ENCODE results near the gene PLCG2.

DNA sequence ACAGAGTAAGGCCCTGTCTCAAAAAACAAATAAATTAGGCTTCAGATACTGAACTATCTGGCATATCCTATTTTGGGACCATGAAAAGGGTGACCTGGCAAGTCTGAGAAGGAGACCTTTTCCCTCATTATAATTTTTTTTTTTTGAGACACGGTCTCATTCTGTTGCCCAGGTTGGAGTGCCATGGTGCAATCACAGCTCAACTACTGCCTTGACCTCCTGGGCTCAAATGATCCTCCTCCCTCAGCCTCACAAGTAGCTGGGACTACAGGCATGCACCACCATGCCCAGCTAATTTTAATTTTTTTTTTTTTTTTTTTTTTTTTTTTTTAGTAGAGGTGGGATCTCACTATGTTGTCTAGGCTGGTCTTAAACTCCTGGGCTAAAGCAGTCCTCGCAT, 37.3 kb downstream of the PLCG2 start:
- TF ChIP-seq POLR2A (IDR thresholded peaks at IDR 0.05; ENCODE audit: low read length) = no peak
- TF ChIP-seq, protein P1, sequence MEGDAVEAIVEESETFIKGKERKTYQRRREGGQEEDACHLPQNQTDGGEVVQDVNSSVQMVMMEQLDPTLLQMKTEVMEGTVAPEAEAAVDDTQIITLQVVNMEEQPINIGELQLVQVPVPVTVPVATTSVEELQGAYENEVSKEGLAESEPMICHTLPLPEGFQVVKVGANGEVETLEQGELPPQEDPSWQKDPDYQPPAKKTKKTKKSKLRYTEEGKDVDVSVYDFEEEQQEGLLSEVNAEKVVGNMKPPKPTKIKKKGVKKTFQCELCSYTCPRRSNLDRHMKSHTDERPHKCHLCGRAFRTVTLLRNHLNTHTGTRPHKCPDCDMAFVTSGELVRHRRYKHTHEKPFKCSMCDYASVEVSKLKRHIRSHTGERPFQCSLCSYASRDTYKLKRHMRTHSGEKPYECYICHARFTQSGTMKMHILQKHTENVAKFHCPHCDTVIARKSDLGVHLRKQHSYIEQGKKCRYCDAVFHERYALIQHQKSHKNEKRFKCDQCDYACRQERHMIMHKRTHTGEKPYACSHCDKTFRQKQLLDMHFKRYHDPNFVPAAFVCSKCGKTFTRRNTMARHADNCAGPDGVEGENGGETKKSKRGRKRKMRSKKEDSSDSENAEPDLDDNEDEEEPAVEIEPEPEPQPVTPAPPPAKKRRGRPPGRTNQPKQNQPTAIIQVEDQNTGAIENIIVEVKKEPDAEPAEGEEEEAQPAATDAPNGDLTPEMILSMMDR (IDR thresholded peaks at IDR 0.05) = no peak
- TF ChIP-seq, protein P2, sequence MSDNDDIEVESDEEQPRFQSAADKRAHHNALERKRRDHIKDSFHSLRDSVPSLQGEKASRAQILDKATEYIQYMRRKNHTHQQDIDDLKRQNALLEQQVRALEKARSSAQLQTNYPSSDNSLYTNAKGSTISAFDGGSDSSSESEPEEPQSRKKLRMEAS (IDR thresholded peaks at IDR 0.05) = no peak
- no peak for TF ChIP-seq HOXA7 (CRISPR knock-in tag; IDR thresholded peaks at IDR 0.05)
- TF ChIP-seq RAD21 (conservative IDR thresholded peaks at IDR 0.05 in 1 of 2, IDR thresholded peaks at IDR 0.05 in 1 of 2) = no peak
- TF ChIP-seq, protein P3, sequence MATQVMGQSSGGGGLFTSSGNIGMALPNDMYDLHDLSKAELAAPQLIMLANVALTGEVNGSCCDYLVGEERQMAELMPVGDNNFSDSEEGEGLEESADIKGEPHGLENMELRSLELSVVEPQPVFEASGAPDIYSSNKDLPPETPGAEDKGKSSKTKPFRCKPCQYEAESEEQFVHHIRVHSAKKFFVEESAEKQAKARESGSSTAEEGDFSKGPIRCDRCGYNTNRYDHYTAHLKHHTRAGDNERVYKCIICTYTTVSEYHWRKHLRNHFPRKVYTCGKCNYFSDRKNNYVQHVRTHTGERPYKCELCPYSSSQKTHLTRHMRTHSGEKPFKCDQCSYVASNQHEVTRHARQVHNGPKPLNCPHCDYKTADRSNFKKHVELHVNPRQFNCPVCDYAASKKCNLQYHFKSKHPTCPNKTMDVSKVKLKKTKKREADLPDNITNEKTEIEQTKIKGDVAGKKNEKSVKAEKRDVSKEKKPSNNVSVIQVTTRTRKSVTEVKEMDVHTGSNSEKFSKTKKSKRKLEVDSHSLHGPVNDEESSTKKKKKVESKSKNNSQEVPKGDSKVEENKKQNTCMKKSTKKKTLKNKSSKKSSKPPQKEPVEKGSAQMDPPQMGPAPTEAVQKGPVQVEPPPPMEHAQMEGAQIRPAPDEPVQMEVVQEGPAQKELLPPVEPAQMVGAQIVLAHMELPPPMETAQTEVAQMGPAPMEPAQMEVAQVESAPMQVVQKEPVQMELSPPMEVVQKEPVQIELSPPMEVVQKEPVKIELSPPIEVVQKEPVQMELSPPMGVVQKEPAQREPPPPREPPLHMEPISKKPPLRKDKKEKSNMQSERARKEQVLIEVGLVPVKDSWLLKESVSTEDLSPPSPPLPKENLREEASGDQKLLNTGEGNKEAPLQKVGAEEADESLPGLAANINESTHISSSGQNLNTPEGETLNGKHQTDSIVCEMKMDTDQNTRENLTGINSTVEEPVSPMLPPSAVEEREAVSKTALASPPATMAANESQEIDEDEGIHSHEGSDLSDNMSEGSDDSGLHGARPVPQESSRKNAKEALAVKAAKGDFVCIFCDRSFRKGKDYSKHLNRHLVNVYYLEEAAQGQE (IDR thresholded peaks at IDR 0.05) = no peak
- TF ChIP-seq RFX5 (IDR thresholded peaks at IDR 0.05) = no peak
- TF ChIP-seq CHD2 (IDR thresholded peaks at IDR 0.05; ENCODE audit: low read length, partially characterized antibody) = no peak
- TF ChIP-seq MAFK (IDR thresholded peaks at IDR 0.05; ENCODE audit: partially characterized antibody) = no peak
- TF ChIP-seq JUN (IDR thresholded peaks at IDR 0.05) = no peak
- TF ChIP-seq, protein P4, sequence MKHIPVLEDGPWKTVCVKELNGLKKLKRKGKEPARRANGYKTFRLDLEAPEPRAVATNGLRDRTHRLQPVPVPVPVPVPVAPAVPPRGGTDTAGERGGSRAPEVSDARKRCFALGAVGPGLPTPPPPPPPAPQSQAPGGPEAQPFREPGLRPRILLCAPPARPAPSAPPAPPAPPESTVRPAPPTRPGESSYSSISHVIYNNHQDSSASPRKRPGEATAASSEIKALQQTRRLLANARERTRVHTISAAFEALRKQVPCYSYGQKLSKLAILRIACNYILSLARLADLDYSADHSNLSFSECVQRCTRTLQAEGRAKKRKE (CRISPR knock-in tag; IDR thresholded peaks at IDR 0.05; ENCODE audit: low read depth) = no peak
- TF ChIP-seq SMC3 (IDR thresholded peaks at IDR 0.05) = no peak
- TF ChIP-seq, protein P5, sequence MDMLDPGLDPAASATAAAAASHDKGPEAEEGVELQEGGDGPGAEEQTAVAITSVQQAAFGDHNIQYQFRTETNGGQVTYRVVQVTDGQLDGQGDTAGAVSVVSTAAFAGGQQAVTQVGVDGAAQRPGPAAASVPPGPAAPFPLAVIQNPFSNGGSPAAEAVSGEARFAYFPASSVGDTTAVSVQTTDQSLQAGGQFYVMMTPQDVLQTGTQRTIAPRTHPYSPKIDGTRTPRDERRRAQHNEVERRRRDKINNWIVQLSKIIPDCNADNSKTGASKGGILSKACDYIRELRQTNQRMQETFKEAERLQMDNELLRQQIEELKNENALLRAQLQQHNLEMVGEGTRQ (IDR thresholded peaks at IDR 0.05) = no peak
- TF ChIP-seq, protein P6, sequence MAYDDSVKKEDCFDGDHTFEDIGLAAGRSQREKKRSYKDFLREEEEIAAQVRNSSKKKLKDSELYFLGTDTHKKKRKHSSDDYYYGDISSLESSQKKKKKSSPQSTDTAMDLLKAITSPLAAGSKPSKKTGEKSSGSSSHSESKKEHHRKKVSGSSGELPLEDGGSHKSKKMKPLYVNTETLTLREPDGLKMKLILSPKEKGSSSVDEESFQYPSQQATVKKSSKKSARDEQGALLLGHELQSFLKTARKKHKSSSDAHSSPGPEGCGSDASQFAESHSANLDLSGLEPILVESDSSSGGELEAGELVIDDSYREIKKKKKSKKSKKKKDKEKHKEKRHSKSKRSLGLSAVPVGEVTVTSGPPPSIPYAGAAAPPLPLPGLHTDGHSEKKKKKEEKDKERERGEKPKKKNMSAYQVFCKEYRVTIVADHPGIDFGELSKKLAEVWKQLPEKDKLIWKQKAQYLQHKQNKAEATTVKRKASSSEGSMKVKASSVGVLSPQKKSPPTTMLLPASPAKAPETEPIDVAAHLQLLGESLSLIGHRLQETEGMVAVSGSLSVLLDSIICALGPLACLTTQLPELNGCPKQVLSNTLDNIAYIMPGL (CRISPR knock-in tag; IDR thresholded peaks at IDR 0.05; ENCODE audit: borderline replicate concordance) = no peak
